ENCODE results near the gene DGKQ. TPM values are rescaled to one million over a fixed set of nuclear protein-coding genes. Genes with fewer than 3 reads are reported as not detected.
A peak's percentile ranks its signal among the peaks of the same experiment; 100 is the strongest.

DGKQ gene
- total and polyA plus RNA-seq, 9 of the 15 experiments (the other 6 are each of a cell fraction or from before 2014, with no cell fraction given): 0.17 to 22.0 (median 5.6) TPM

DNA sequence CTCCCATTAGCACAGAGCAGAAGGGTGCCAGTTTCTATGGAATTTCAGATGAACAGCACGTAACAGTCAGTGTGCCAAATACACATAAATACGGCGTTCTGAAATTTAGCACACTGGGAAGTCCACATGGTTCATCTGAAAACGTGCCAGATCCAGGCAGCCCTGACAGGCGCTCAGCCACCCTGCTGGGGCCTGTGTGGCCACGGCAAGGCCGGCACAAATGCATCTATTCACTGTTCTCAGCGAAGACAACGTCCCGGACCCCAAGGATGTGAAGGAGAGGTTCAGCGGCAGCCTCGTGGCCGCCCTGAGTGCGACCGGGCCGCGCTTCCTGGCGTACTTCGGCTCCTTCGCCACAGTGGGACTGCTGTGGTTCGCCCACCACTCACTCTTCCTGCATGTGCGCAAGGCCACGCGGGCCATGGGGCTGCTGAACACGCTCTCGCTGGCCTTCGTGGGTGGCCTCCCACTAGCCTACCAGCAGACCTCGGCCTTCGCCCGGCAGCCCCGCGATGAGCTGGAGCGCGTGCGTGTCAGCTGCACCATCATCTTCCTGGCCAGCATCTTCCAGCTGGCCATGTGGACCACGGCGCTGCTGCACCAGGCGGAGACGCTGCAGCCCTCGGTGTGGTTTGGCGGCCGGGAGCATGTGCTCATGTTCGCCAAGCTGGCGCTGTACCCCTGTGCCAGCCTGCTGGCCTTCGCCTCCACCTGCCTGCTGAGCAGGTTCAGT lies 15.6 kb downstream of the DGKQ start:
- H3K4me2 ChIP-seq (ENCODE audit: insufficient read depth, low read length): no peak overlapping the region
- in situ Hi-C loops (cut with MboI): no loop called here
- H3K4me3 ChIP-seq: no peak overlapping the region
- intact Hi-C loops (cut with micrococcal nuclease): no loop called here
- CTCF ChIA-PET (ENCODE audit: low intra/inter-chr PET ratio): interaction anchor here (0.7 kb wide), 1 partner anchor 115 kb away, joined by 3 read pairs; no protein-coding TSS in a partner anchor
- DNase-seq (ENCODE audit: extremely low read depth in 1 of 4, low spot score in 3 of 4) (no peak), ATAC-seq (no peak), FAIRE-seq (no peak)
- no peaks in the 10 kb centered on the region for H3K79me2 ChIP-seq (ENCODE audit: control insufficient read depth, insufficient read depth, low read length)
- no peaks in the 10 kb centered on the region for H3K9me3 ChIP-seq (replicated peaks; ENCODE audit: control insufficient read depth, insufficient read depth, low read depth, low read length)
- no peak overlapping the region for H2AFZ ChIP-seq (ENCODE audit: low read depth, low read length)
- H3K9ac ChIP-seq (ENCODE audit: insufficient read depth in 1 of 2, low read depth in 2 of 2, low read length in 2 of 2): 0 out of 4 replicates have a peak overlapping the region, but pooled peaks of 1 of the 2 experiments have one; percentile 58
- H3K36me3 ChIP-seq (ENCODE audit: control insufficient read depth, insufficient read depth, low read length): peaks cover 11% of the 10 kb centered on the region; the same call in 1 of the 3 replicates
- H3K9me1 ChIP-seq (ENCODE audit: control insufficient read depth, insufficient read depth, low read length): no peaks in the 10 kb centered on the region
- H3K4me1 ChIP-seq (replicated peaks in 1 of 2; ENCODE audit: control insufficient read depth in 2 of 2, insufficient read depth in 2 of 2, low read length in 2 of 2): peaks cover 0 to 37% of the 10 kb centered on the region in 2 experiments; a peak in 2 of 5 replicates
- no TSS peak for BruUV-seq (replicated peaks)
- 93% methylated on average over 42 of the region's 45 CpGs for WGBS (ENCODE audit: insufficient coverage, low coverage, missing lambda C conversion rate)
- H3K27ac ChIP-seq (ENCODE audit: extremely low read depth, low read depth, low read length): no peak overlapping the region
- POLR2A ChIA-PET: interaction anchor here (0.6 kb wide), 1 partner anchor 13 kb away, joined by 3 read pairs; no protein-coding TSS in a partner anchor
- H4K20me1 ChIP-seq (replicated peaks; ENCODE audit: control insufficient read depth, insufficient read depth, low read length): no peaks in the 10 kb centered on the region
- H3K27me3 ChIP-seq (ENCODE audit: control insufficient read depth in 2 of 2, insufficient read depth in 2 of 2, low read length in 2 of 2): no peaks in the 10 kb centered on the region
- TF ChIP-seq, protein P1, sequence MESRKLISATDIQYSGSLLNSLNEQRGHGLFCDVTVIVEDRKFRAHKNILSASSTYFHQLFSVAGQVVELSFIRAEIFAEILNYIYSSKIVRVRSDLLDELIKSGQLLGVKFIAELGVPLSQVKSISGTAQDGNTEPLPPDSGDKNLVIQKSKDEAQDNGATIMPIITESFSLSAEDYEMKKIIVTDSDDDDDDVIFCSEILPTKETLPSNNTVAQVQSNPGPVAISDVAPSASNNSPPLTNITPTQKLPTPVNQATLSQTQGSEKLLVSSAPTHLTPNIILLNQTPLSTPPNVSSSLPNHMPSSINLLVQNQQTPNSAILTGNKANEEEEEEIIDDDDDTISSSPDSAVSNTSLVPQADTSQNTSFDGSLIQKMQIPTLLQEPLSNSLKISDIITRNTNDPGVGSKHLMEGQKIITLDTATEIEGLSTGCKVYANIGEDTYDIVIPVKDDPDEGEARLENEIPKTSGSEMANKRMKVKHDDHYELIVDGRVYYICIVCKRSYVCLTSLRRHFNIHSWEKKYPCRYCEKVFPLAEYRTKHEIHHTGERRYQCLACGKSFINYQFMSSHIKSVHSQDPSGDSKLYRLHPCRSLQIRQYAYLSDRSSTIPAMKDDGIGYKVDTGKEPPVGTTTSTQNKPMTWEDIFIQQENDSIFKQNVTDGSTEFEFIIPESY (CRISPR knock-in tag; IDR thresholded peaks at IDR 0.05): peak; percentile 90
- TF ChIP-seq SP1 (CRISPR knock-in tag; IDR thresholded peaks at IDR 0.05) (no peak), HNRNPL (IDR thresholded peaks at IDR 0.05; ENCODE audit: low read depth, low read length) (peak; percentile 38; the same call in 1 of the 2 replicates), TBP (optimal IDR thresholded peaks at IDR 0.05; ENCODE audit: low read depth, low read length) (no peak), ZBED1 (IDR thresholded peaks at IDR 0.05) (no peak), GABPB1 (CRISPR knock-in tag; IDR thresholded peaks at IDR 0.05) (no peak), PPARD (CRISPR knock-in tag; IDR thresholded peaks at IDR 0.05) (no peak), IFI16 (CRISPR knock-in tag; IDR thresholded peaks at IDR 0.05) (no peak), ARNT (IDR thresholded peaks at IDR 0.05) (no peak), RBM22 (IDR thresholded peaks at IDR 0.05; ENCODE audit: low read depth, low read length, poor library complexity, severe bottlenecking) (peak; percentile 75), POLR2G (IDR thresholded peaks at IDR 0.05; ENCODE audit: low read depth, low read length) (peak; percentile 65), RBFOX2 (IDR thresholded peaks at IDR 0.05; ENCODE audit: low read depth, low read length) (peak; percentile 55)
- TF ChIP-seq, protein P2, sequence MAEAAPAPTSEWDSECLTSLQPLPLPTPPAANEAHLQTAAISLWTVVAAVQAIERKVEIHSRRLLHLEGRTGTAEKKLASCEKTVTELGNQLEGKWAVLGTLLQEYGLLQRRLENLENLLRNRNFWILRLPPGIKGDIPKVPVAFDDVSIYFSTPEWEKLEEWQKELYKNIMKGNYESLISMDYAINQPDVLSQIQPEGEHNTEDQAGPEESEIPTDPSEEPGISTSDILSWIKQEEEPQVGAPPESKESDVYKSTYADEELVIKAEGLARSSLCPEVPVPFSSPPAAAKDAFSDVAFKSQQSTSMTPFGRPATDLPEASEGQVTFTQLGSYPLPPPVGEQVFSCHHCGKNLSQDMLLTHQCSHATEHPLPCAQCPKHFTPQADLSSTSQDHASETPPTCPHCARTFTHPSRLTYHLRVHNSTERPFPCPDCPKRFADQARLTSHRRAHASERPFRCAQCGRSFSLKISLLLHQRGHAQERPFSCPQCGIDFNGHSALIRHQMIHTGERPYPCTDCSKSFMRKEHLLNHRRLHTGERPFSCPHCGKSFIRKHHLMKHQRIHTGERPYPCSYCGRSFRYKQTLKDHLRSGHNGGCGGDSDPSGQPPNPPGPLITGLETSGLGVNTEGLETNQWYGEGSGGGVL (CRISPR knock-in tag; IDR thresholded peaks at IDR 0.05): no peak
